ENCODE measurements around the gene ELF3. TPM values are rescaled to one million over a fixed set of nuclear protein-coding genes. Genes with fewer than 3 reads are reported as not detected.
A peak's percentile ranks its signal among the peaks of the same experiment; 100 is the strongest.

The ELF3 gene
- total and polyA plus RNA-seq, 2 of the 13 experiments (the other 11 are each of a cell fraction or from before 2014, with no cell fraction given) = 11.5 to 55.1 TPM

GRCh38 chr1:201982623-201983379 is 27.6 kb upstream of the ELF3 start, which contains the start of gene RNPEP (continued):
- TF ChIP-seq TAF15 (IDR thresholded peaks at IDR 0.05; ENCODE audit: low read depth, low read length, poor library complexity, severe bottlenecking) (no peak), ZNF468 (CRISPR knock-in tag; IDR thresholded peaks at IDR 0.05) (no peak), LCORL (IDR thresholded peaks at IDR 0.05) (no peak), LCORL (CRISPR knock-in tag; IDR thresholded peaks at IDR 0.05) (peak; percentile 40; the same call in 1 of the 2 replicates), ZNF232 (CRISPR knock-in tag; IDR thresholded peaks at IDR 0.05; ENCODE audit: borderline replicate concordance) (no peak), NRL (CRISPR knock-in tag; IDR thresholded peaks at IDR 0.05; ENCODE audit: borderline replicate concordance) (0 out of 2 replicates have a peak, but pooled peaks have one; percentile 58), MIER3 (CRISPR knock-in tag; IDR thresholded peaks at IDR 0.05; ENCODE audit: borderline replicate concordance) (no peak; the same call in 1 of the 2 replicates), ZNF432 (CRISPR knock-in tag; IDR thresholded peaks at IDR 0.05; ENCODE audit: borderline replicate concordance) (no peak), SRSF1 (optimal IDR thresholded peaks at IDR 0.05; ENCODE audit: low read depth, low read length) (peak; percentile 41), SIN3A (IDR thresholded peaks at IDR 0.05; ENCODE audit: borderline replicate concordance, low read depth, low read length) (no peak), IRF1 (CRISPR knock-in tag; IDR thresholded peaks at IDR 0.05; ENCODE audit: low read depth) (no peak), CEBPB (IDR thresholded peaks at IDR 0.05; ENCODE audit: borderline replicate concordance, low read depth, low read length) (no peak), PAX8 (CRISPR knock-in tag; IDR thresholded peaks at IDR 0.05; ENCODE audit: borderline replicate concordance) (no peak), MIXL1 (CRISPR knock-in tag; IDR thresholded peaks at IDR 0.05) (no peak), HBP1 (CRISPR knock-in tag; IDR thresholded peaks at IDR 0.05; ENCODE audit: low read depth) (no peak; the same call in 1 of the 2 replicates), TAF1 (CRISPR knock-in tag; IDR thresholded peaks at IDR 0.05) (peak; percentile 75), ZMYM4 (CRISPR knock-in tag; IDR thresholded peaks at IDR 0.05) (no peak; the same call in 1 of the 2 replicates), ARID5B (CRISPR knock-in tag; IDR thresholded peaks at IDR 0.05) (peak; percentile 48; the same call in 1 of the 2 replicates), NPAS2 (CRISPR knock-in tag; IDR thresholded peaks at IDR 0.05; ENCODE audit: borderline replicate concordance) (no peak), ZNF781 (CRISPR knock-in tag; IDR thresholded peaks at IDR 0.05; ENCODE audit: borderline replicate concordance, not compliant biosample characterization) (no peak), CREB3 (CRISPR knock-in tag; IDR thresholded peaks at IDR 0.05) (0 out of 2 replicates have a peak, but pooled peaks have one; percentile 72)
